ENCODE results near the gene CDC42BPB.

Gene CDC42BPB

DNA sequence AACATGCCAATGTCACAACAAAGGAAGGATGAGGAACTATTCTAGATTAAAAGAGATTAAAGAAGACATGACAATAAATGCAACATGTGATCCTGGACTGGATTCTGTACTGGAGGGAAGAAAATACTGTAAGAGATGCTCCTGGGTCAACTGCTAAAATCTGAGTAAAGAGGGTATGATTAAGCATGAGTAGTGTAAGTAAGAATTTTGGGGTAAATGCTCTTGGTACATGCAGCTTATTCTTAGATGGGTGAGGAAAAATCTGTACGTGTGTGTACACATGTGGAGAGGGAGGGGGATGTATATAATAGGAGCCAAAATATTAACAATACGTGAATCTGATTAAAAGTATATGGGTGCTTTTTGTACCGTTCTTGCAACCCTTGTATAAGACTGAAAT is 66.0 kb downstream of the CDC42BPB start:
- DNase-seq (ENCODE audit: low read depth), result no peak

DNA sequence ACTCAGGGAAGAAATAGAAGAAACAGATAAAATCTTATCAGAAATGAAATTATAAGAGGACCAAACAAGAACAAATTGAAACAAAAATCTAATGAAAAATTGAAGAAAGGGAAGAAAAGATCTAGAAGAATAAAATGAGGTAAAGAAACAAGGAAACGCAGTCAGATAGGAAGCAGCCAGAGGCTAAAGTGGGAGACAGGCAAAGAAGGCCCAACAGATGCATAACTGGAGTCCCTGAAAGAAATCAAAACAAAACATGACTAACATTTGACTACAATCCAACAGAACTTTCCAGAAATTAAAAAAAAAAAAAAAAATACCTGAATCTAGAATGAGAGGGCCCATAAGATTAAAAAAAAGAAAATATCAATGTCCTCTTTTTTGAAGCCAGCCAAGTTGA is 69.3 kb downstream of the CDC42BPB start:
- DNase-seq (ENCODE audit: low read depth), result no peak

DNA sequence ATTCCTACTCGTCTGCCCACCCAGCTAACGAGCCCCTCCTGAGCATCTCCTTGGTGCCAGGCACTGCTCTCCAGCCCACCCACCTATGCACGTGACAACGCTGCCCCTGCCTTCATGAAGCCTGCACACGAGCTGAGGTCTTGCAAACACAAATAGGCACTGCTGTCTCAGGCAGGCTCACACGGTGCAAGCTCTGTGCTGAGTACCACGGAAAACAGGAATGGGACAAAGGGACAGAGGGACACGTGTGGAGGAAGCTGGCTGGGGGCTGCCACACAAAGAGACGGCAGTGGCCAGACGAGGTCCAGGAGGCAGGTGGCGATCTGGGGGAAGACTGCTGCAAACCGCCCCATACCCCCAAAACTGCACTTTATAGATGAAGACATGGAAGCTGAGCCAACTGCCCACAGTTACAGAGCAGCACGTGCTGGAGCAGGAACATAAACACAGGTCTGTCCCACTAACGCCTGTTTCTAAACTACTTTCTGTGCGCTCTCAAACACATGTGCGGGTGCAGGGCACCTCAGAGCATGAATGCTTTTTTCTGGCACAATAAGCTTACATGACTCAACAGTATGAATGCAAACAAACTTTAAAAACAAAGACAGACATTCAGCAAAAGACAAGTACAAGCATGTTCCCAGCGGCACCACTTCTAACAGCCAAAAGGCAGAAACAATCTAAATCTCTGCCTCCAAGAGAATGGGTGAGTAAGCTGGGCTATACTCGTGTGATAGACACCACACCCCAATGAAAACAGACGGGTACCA is 70.4 kb downstream of the CDC42BPB start:
- DNase-seq (ENCODE audit: low read depth), result no peak

DNA sequence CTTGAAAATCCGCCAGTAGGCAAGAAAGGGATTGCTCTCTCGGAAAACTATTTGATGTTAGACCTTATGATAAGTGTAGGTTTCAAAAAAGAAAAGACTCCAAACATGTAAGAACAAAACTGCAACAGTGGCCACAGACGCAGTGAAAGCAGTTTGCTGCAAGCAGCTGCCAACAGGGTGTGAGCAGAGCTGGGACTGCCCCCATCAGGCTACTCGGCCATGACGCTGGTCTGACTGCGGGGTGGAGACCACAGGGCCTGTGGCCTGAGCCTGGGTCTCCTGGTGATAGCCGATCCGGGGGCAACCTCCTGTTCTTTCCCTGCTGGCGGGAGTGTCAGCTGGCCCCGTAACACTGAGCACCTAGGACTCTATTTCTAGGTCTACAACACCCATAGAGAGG is 71.7 kb downstream of the CDC42BPB start:
- no peak for DNase-seq (ENCODE audit: low read depth)

DNA sequence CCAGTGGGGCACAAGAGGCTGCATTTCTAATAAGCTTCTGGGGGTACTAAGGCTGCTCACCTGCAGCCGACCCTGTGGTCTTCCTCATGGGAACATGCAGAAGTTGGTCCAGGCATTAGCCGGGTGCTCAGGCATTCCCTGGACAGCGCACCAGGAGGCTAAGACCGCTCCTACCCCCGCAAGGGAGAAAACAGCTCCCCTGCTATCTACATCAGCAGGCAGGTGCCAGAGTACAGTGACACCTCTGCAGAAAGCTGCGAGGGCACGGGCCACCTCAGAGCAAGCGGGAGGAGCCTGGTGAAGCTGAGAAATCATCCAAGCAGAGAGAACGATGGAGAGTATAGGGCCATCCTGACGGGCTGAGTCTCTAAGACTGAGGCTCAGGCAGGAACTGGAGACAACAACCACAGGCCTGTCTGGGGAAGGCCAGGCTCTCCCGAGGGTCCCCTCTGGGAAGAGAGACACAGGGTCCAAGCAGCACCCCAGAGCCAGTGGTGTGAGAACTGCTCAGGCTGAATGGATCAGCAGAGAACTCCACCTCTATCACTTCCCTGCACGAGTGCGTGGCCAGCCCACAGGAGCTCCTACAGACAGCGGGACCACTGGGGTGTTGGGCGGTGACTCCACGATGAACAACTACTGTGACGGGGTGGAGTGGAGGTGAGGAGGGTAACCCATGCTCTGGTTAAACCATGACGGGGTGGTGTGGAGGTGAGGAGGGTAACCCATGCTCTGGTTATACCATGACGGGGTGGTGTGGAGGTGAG is 72.8 kb downstream of the CDC42BPB start:
- DNase-seq (ENCODE audit: low read depth), result no peak

DNA sequence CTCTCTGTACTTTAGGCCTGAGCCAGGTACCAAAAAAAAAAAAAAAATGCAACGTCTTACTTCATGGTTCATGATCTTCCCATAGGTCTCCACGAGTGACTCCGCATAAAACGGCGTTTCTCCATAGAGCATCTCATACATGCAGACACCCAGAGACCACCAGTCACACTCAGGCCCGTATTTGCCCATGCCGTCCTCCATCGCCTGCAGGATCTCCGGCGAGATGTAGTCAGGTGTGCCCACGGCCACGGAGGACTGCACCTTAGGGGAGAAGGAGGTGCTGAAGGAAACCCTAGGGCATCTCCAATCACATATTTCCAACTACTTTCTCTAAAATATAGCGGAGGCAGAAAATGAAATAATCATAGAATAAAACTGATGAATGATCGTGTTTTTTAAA is 73.9 kb downstream of the CDC42BPB start:
- DNase-seq (ENCODE audit: low read depth), result no peak

DNA sequence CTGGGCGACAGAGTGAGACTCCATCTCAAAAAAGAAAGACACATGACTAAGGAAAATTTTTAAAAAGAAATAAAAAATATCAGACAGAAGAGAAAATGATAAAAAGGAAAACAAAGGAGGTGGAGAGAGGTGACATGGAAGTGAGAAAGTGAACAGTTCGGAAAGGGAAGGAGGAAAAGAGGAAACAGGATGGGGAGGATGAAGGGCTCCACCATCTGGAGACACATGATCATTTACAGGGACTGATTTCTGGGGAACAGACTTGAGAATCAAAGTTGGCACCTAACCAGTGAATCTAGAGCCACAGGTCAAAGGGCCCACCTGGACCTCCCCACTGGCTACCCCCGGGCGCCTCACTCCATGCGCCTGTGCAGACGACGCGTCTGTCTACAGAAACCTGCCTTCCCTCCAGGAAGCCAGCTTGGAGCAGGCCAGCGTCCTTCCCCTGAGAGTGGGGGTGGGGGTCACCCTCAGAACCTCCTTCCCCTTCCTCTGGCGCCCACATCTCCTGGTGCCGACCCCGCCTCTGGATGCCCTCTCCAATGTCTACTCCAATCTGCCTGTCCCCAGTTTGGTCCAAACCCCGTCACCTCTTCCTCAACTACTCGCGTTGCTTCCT is 74.4 kb downstream of the CDC42BPB start:
- DNase-seq (ENCODE audit: low read depth), result no peak

DNA sequence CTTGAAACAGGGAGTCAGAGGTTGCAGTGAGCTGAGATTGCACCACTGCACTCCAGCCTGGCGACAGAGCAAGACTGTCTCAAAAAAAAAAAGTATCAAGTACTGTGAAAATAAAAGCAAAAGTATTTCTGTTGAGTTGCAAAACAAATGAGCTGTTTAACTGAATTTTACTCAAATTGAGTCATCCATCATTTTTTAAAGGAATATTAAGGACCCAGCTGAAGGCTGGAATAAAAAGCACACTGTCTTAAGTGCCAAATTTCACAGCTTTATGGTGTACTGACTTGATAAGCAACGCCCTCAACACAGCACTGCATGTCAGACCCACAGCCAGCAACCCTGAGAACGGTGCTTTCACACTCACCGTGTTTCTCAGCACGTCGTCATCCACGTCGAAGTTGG is 76.9 kb downstream of the CDC42BPB start:
- no peak for DNase-seq (ENCODE audit: low read depth)

DNA sequence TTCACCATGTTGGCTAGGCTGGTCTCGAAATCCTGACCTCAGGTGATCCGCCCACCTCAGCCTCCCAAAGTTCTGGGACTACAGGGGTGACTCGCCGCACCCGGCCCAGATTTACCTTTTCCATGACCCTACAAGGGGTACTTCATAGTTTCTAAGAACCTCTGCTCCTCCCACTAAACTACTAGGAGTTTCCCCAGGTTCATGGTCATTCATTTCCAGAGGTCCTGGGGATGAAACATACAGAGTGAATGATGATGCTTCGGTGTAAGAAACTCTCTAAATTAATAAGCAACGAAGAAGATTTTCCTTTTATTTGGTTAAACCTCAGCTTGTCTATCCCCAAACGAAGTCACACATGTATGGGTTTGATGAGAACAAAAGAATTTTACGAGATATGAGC is 77.9 kb downstream of the CDC42BPB start:
- DNase-seq (ENCODE audit: low read depth), result no peak

DNA sequence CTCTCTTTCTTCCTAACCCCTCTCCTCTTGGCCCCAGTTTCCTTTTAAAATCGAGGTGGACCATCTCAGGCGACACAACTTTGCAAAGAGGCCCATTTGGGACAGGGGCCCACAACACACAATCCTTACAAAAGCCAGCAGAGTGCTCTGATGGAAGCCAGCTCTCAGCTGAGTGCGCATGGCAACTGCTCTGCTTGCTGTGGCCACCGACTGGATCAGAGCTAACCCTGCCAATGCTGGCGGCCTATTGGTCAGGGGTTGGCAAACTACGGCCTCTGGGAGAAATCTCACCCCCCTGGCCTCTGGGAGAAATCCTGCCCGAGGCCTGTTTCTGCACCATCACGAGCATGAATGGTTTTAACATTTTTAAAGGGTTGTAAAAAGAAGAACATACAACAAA is 79.9 kb downstream of the CDC42BPB start:
- DNase-seq (ENCODE audit: low read depth), result no peak

DNA sequence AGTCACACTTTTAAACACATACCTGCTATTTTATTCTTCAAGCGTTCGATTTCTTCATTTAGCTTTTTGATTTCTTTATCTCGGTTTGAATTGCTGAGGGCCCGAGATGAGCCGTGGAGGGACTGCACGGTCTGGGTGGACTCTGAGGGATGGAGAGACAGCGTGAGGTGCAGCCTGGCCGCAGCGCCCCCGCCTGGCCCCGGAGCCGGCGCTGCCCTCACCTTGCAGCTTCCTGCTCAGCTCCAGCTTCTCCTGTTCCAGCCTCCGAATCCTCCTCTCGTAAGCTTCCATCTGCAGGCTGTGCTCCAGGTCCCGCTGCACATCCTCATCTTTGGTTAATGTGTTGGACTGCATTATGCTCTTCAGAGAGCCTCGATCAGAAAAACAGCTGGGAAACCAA is 81.7 kb downstream of the CDC42BPB start:
- no peak for DNase-seq (ENCODE audit: low read depth)

DNA sequence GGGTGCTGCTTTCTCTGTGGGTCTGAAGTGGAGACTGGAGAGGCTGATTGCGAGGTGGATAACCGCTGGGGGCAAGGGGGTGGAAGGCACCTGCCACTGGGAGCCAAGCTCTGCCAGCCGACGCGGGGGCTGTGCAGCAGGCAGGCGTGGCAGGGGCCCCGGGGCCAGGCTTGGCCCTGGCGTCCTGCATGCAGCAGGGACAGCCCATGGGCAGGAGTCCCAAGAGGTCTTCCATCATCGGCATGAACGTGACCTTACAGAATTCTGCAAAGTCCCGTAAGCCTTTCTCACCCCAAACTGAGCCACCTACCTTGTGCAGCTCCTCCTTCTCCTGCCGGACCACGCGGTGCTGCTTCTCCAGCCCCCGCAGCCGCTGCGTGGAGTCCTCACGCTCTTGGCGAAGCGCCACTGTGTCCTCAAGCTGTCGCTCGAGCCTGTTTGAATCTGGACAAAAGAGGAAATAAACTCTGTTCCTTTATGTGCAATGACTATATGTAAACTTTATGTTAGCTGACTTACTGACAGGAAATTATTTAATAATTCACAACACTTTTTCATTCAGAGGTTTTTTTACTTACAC is 83.6 kb downstream of the CDC42BPB start:
- DNase-seq (ENCODE audit: low read depth), result no peak

DNA sequence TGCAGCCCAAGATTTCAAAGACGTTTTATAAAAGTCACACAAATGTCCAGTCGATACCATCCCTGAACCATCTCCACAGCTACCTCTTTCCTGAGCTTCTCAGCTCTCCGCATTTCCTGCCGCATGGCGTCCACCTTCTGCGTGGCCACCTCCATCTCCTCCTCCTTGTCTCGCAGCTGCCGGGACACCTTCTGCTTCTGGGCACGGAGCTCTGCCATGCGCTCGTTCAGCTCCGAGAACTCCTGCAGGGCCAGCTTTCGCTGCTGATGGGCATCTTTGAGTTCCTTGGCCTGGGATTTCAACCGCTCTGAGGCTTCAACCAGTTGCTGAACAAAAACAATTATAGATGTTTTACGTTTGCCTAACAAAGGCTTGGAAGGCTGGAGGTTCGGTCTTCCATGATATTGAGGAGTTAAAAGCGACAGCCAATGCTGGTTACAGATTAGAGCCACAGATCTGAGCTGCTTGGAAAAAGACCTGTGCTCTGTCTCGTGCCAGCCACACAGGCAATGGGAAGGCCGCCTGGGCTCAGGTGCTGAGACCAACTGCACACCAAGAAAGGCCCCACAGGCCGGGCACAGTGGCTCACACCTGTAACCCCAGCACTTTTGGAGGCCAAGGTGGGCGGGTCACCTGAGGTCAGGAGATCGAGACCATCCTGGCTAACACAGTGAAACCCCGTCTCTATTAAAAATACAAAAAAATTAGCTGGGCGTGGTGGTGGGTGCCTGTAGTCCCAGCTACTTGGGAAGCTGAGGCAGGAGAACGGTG is 85.3 kb downstream of the CDC42BPB start:
- DNase-seq (ENCODE audit: low read depth), result no peak

DNA sequence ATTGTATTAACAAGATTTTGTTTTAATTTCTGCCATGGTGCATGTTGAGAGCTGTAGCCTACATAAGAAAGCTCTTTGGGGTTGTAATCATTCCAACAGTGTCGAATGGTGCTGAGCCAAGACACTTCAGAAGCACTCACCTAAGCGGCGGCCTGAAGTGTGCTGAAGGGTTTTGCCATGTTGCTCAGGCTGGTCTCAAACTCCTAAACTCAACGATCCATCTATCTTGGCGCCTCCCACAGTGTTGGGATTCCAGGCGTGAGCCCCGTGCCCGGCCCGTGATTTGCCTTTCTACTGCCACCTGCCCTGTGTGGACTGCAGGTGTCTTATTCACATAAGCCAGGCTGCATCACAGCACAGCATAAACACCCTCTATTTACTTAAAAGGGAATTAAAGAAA is 86.0 kb downstream of the CDC42BPB start:
- DNase-seq (ENCODE audit: low read depth), result no peak

DNA sequence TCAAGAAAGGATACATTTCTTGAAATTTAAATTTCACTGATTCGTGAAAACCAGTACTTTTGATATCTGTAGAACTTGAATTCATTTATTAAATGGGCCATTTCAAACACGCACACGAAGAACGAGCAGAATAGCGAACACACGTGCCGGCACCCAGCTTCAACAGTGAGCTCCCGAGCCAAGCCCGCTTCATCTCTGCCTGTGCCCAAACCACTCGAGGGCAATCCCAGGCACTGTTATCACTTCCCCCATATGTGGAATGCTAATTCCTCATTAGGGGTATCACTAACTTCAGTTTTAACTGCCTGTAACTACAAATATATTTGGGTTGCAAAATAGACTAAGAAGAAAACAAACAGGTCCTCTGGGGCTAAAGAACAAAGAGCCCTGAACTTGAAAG is 86.9 kb downstream of the CDC42BPB start:
- no peak for DNase-seq (ENCODE audit: low read depth)

DNA sequence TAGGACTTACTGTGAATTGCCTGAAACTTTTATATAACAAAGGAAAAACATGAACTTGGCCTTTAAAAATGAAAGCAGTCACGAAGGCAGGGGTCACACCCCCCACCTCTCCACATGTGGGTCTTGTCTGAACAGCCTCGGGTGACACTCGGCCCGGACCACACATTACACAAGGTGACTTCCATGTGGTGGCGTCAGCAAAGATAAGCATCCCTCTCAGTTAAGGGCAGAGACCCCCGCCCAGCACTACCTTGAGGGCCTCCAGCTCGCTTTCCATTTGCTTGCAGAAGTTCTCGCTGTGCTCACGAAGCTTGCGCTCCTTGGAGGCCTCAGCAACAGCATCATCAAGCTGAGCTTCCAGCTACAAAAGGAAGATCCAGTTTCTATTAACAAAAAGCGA is 87.4 kb downstream of the CDC42BPB start:
- DNase-seq (ENCODE audit: low read depth), result no peak

DNA sequence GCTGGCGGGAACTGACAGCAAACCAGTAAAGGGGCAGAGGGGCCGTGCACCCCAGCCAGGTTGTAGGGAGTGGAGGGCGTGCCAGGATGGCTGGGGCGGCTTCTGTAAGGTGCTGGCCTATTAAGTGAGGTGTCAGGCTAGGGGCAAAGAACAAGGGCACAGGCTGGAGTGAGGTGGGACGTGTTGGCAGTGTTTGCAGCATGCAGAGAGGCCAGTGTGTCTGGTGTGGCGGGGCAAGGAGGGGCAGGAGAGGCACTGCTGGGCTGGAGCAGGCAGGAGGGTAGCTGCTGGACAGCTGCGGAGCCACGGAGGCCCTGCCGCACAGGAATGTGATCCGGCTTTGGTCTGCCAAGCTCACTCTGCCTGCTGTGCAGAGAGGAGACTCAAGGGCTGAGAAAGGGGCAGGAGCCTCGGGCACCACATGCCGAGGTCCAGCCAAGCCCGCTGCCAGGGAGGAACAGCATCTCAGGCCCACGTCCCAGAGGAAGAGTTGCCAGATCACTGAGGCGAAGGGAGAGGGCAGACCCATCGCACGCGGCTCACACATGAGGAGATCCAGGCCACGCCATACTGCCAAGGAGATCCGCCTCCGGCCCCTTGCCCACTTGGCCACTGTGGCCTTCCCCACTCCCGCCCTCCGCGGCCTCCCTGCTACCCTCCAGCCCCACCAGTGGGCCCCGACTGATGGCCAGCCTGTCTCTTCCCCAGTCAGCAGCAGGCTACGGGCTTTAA is 88.1 kb downstream of the CDC42BPB start:
- no peak for DNase-seq (ENCODE audit: low read depth)

DNA sequence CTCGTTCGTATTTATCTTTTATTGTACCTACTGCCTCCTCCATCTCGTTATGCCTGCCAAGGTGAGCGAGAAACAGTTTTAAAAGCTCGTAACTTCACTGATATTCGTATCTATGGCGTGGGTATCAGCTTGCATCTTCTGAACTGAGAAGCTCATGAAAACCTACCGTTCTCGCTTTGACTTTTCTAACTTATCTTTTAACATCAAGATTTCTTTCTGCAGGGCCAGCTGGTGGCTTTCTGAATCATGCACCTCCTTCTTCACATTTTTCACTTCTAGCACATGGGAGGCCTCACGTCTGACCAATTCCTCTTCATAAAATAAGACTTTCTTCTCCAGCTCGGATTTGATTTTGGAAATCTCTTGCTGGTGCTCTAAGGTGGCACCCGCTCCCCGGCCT is 89.0 kb downstream of the CDC42BPB start:
- DNase-seq (ENCODE audit: low read depth), result no peak

DNA sequence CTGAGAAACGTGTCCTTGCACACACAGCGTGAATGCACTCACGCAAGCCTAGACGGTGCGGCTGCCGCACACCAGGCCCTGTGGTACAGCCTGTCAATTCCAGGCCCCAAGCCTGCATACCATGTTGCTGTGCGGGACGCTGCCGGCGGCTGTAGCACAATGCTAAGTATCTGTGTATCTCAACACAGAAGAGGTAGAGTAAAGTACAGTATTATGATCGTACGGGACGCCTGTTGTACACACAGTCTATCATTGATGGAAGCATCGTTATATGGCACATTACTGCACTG is 89.9 kb downstream of the CDC42BPB start:
- no peak for DNase-seq (ENCODE audit: low read depth)

DNA sequence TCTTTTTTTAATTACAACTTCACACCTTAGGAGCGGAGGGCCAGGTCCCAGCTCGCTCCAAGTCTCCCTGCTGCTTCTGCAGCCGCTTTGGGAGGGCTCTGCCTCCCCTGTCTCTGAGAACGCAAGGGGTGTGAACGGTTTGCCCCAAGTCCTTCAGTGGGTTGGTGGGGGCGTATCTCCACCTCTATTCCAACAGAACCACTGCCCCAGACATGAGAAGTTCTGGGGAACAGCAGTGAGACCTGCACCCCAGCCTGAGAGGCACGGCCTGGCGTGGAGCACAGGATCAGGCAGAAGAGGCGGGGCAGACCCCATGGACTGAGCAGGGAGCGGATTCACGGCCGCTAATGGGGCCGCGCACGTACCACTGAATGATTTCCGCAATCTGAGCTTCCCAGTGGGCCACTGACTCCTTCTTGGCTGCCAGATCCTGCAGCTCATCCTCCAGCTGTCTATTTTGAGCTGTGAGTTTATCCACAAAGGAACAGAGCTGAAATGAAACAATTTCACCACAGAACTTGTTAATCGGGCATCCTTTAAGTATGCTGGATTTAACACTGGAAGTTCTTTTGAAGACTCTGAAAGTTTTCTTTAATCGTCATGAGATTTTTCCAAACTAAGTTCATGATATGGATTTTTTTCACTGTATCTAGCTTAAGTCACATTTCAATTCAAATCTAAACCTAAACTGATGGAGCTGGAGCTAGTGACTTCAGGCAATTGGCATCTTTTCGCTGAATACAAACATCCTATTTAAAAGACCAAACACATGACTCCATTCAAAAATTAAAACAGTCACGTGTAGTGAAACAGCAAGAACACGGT is 90.5 kb downstream of the CDC42BPB start:
- DNase-seq (ENCODE audit: low read depth), result no peak

All from HS-27A (cell line).